ENCODE results near the gene DSP.

Gene DSP

GRCh38 chr6:7589221-7589620 is 47.8 kb downstream of the DSP start:
- peaks cover 7 to 12% of the 10 kb centered on the region in 2 donors for H3K36me3 ChIP-seq (ENCODE audit: control insufficient read depth in 2 of 2, insufficient read depth in 2 of 2, low read length in 2 of 2)
- H3K4me3 ChIP-seq (ENCODE audit: low read length in 2 of 2), result peak overlapping the region in 1 of 2 donors; percentile 87
- no peaks in the 10 kb centered on the region for H3K9me3 ChIP-seq (ENCODE audit: control insufficient read depth in 2 of 2, low read length in 2 of 2)
- no peak overlapping the region for H3K9ac ChIP-seq (ENCODE audit: low read depth in 1 of 2, low read length in 2 of 2)
- no peaks in the 10 kb centered on the region for H3K27me3 ChIP-seq (ENCODE audit: control insufficient read depth in 2 of 2, insufficient read depth in 2 of 2, low read length in 2 of 2)
- H3K27ac ChIP-seq (ENCODE audit: low read depth in 2 of 2, low read length in 2 of 2), result peak overlapping the region in 1 of 2 donors; percentile 70
- H3K4me1 ChIP-seq (ENCODE audit: control insufficient read depth in 2 of 2, insufficient read depth in 2 of 2, low read length in 2 of 2), result peaks cover 21 to 31% of the 10 kb centered on the region in 2 donors

GRCh38 chr6:7589949-7590917 is 48.8 kb downstream of the DSP start, which contains the start of gene SNRNP48:
Gene SNRNP48, plus strand, starts transcription at chr6:7590198. Its CDS starts 60 bp downstream, at chr6:7590258.
- H3K27ac ChIP-seq (ENCODE audit: low read depth in 2 of 2, low read length in 2 of 2), result peak within 1 kb of the TSS; percentile 59 to 70
- peaks cover 0 to 11% of the 10 kb centered on the region in 2 donors for H3K36me3 ChIP-seq (ENCODE audit: control insufficient read depth in 2 of 2, insufficient read depth in 2 of 2, low read length in 2 of 2)
- peak within 1 kb of the TSS; percentile 69 to 83 for H3K9ac ChIP-seq (ENCODE audit: low read depth in 1 of 2, low read length in 2 of 2)
- H3K4me3 ChIP-seq (ENCODE audit: low read length in 2 of 2), result peak within 1 kb of the TSS; percentile 87
- no peaks in the 10 kb centered on the region for H3K9me3 ChIP-seq (ENCODE audit: control insufficient read depth in 2 of 2, low read length in 2 of 2)
- no peaks in the 10 kb centered on the region for H3K27me3 ChIP-seq (ENCODE audit: control insufficient read depth in 2 of 2, insufficient read depth in 2 of 2, low read length in 2 of 2)
- peaks cover 21 to 31% of the 10 kb centered on the region in 2 donors for H3K4me1 ChIP-seq (ENCODE audit: control insufficient read depth in 2 of 2, insufficient read depth in 2 of 2, low read length in 2 of 2)

GRCh38 chr6:7590918-7591302 is 49.4 kb downstream of the DSP start:
- Histone ChIP-seq H3K4me1 (ENCODE audit: control insufficient read depth in 2 of 2, insufficient read depth in 2 of 2, low read length in 2 of 2) (peaks cover 21 to 31% of the 10 kb centered on the region in 2 donors), H3K27ac (ENCODE audit: low read depth in 2 of 2, low read length in 2 of 2) (no peak overlapping the region), H3K36me3 (ENCODE audit: control insufficient read depth in 2 of 2, insufficient read depth in 2 of 2, low read length in 2 of 2) (peaks cover 3 to 12% of the 10 kb centered on the region in 2 donors)

GRCh38 chr6:7591770-7592169 is 50.3 kb downstream of the DSP start:
- H3K4me1 ChIP-seq (ENCODE audit: control insufficient read depth in 2 of 2, insufficient read depth in 2 of 2, low read length in 2 of 2), result peaks cover 19 to 31% of the 10 kb centered on the region in 2 donors
- H3K9ac ChIP-seq (ENCODE audit: low read depth in 1 of 2, low read length in 2 of 2), result no peak overlapping the region
- H3K27ac ChIP-seq (ENCODE audit: low read depth in 2 of 2, low read length in 2 of 2), result no peak overlapping the region
- H3K9me3 ChIP-seq (ENCODE audit: control insufficient read depth in 2 of 2, low read length in 2 of 2), result no peaks in the 10 kb centered on the region
- H3K4me3 ChIP-seq (ENCODE audit: low read length in 2 of 2), result no peak overlapping the region
- no peaks in the 10 kb centered on the region for H3K27me3 ChIP-seq (ENCODE audit: control insufficient read depth in 2 of 2, insufficient read depth in 2 of 2, low read length in 2 of 2)
- peaks cover 3 to 18% of the 10 kb centered on the region in 2 donors for H3K36me3 ChIP-seq (ENCODE audit: control insufficient read depth in 2 of 2, insufficient read depth in 2 of 2, low read length in 2 of 2)

More at GRCh38 chr6:7590918-7591302, 49.4 kb downstream of the DSP start:
- peak overlapping the region; percentile 69 to 83 for H3K9ac ChIP-seq (ENCODE audit: low read depth in 1 of 2, low read length in 2 of 2)
- no peaks in the 10 kb centered on the region for H3K9me3 ChIP-seq (ENCODE audit: control insufficient read depth in 2 of 2, low read length in 2 of 2)
- H3K4me3 ChIP-seq (ENCODE audit: low read length in 2 of 2), result peak overlapping the region; percentile 87
- H3K27me3 ChIP-seq (ENCODE audit: control insufficient read depth in 2 of 2, insufficient read depth in 2 of 2, low read length in 2 of 2), result no peaks in the 10 kb centered on the region

GRCh38 chr6:7593229-7593628 is 51.8 kb downstream of the DSP start:
- Histone ChIP-seq H3K27me3 (ENCODE audit: control insufficient read depth in 2 of 2, insufficient read depth in 2 of 2, low read length in 2 of 2) (no peaks in the 10 kb centered on the region), H3K9me3 (ENCODE audit: control insufficient read depth in 2 of 2, low read length in 2 of 2) (no peaks in the 10 kb centered on the region), H3K36me3 (ENCODE audit: control insufficient read depth in 2 of 2, insufficient read depth in 2 of 2, low read length in 2 of 2) (peaks cover 8 to 19% of the 10 kb centered on the region in 2 donors), H3K4me3 (ENCODE audit: low read length in 2 of 2) (no peak overlapping the region), H3K27ac (ENCODE audit: low read depth in 2 of 2, low read length in 2 of 2) (no peak overlapping the region), H3K4me1 (ENCODE audit: control insufficient read depth in 2 of 2, insufficient read depth in 2 of 2, low read length in 2 of 2) (peaks cover 9 to 17% of the 10 kb centered on the region in 2 donors), H3K9ac (ENCODE audit: low read depth in 1 of 2, low read length in 2 of 2) (no peak overlapping the region)

- H3K27ac ChIP-seq (ENCODE audit: low read depth in 2 of 2, low read length in 2 of 2), result no peak overlapping the region
- H3K36me3 ChIP-seq (ENCODE audit: control insufficient read depth in 2 of 2, insufficient read depth in 2 of 2, low read length in 2 of 2), result peaks cover 13 to 22% of the 10 kb centered on the region in 2 donors
- H3K9me3 ChIP-seq (ENCODE audit: control insufficient read depth in 2 of 2, low read length in 2 of 2), result no peaks in the 10 kb centered on the region
- peaks cover 5 to 15% of the 10 kb centered on the region in 2 donors for H3K4me1 ChIP-seq (ENCODE audit: control insufficient read depth in 2 of 2, insufficient read depth in 2 of 2, low read length in 2 of 2)
- H3K4me3 ChIP-seq (ENCODE audit: low read length in 2 of 2), result no peak overlapping the region
- no peaks in the 10 kb centered on the region for H3K27me3 ChIP-seq (ENCODE audit: control insufficient read depth in 2 of 2, insufficient read depth in 2 of 2, low read length in 2 of 2)
- H3K9ac ChIP-seq (ENCODE audit: low read depth in 1 of 2, low read length in 2 of 2), result no peak overlapping the region
Measured at GRCh38 chr6:7594579-7595125, 53.2 kb downstream of the DSP start.

GRCh38 chr6:7604003-7604402 is 62.5 kb downstream of the DSP start:
- Histone ChIP-seq H3K36me3 (ENCODE audit: control insufficient read depth in 2 of 2, insufficient read depth in 2 of 2, low read length in 2 of 2) (peaks cover 68 to 79% of the 10 kb centered on the region in 2 donors), H3K9me3 (ENCODE audit: control insufficient read depth in 2 of 2, low read length in 2 of 2) (no peaks in the 10 kb centered on the region), H3K27ac (ENCODE audit: low read depth in 2 of 2, low read length in 2 of 2) (no peak overlapping the region), H3K27me3 (ENCODE audit: control insufficient read depth in 2 of 2, insufficient read depth in 2 of 2, low read length in 2 of 2) (no peaks in the 10 kb centered on the region), H3K4me3 (ENCODE audit: low read length in 2 of 2) (no peak overlapping the region), H3K9ac (ENCODE audit: low read depth in 1 of 2, low read length in 2 of 2) (no peak overlapping the region), H3K4me1 (ENCODE audit: control insufficient read depth in 2 of 2, insufficient read depth in 2 of 2, low read length in 2 of 2) (no peaks in the 10 kb centered on the region)

GRCh38 chr6:7604506-7604905 is 63.0 kb downstream of the DSP start:
- H3K27me3 ChIP-seq (ENCODE audit: control insufficient read depth in 2 of 2, insufficient read depth in 2 of 2, low read length in 2 of 2), result no peaks in the 10 kb centered on the region
- no peaks in the 10 kb centered on the region for H3K9me3 ChIP-seq (ENCODE audit: control insufficient read depth in 2 of 2, low read length in 2 of 2)
- H3K4me3 ChIP-seq (ENCODE audit: low read length in 2 of 2), result no peak overlapping the region
- no peak overlapping the region for H3K27ac ChIP-seq (ENCODE audit: low read depth in 2 of 2, low read length in 2 of 2)
- H3K4me1 ChIP-seq (ENCODE audit: control insufficient read depth in 2 of 2, insufficient read depth in 2 of 2, low read length in 2 of 2), result no peaks in the 10 kb centered on the region
- H3K36me3 ChIP-seq (ENCODE audit: control insufficient read depth in 2 of 2, insufficient read depth in 2 of 2, low read length in 2 of 2), result peaks cover 67 to 78% of the 10 kb centered on the region in 2 donors
- H3K9ac ChIP-seq (ENCODE audit: low read depth in 1 of 2, low read length in 2 of 2), result no peak overlapping the region

- no peak overlapping the region for H3K4me3 ChIP-seq (ENCODE audit: low read length in 2 of 2)
- no peak overlapping the region for H3K9ac ChIP-seq (ENCODE audit: low read depth in 1 of 2, low read length in 2 of 2)
Measured at GRCh38 chr6:7615611-7616383, 74.3 kb downstream of the DSP start.

More at GRCh38 chr6:7615611-7616383, 74.3 kb downstream of the DSP start:
- H3K9me3 ChIP-seq (ENCODE audit: control insufficient read depth in 2 of 2, low read length in 2 of 2), result no peaks in the 10 kb centered on the region
- H3K4me1 ChIP-seq (ENCODE audit: control insufficient read depth in 2 of 2, insufficient read depth in 2 of 2, low read length in 2 of 2), result peaks cover 0 to 10% of the 10 kb centered on the region in 2 donors
- peaks cover 6 to 7% of the 10 kb centered on the region in 2 donors for H3K36me3 ChIP-seq (ENCODE audit: control insufficient read depth in 2 of 2, insufficient read depth in 2 of 2, low read length in 2 of 2)
- no peak overlapping the region for H3K27ac ChIP-seq (ENCODE audit: low read depth in 2 of 2, low read length in 2 of 2)
- H3K27me3 ChIP-seq (ENCODE audit: control insufficient read depth in 2 of 2, insufficient read depth in 2 of 2, low read length in 2 of 2), result no peaks in the 10 kb centered on the region

All from mucosa of rectum (tissue), 2 donors.